Measurements from ENCODE around the gene SLC36A3. TPM values are rescaled to one million over a fixed set of nuclear protein-coding genes. Genes with fewer than 3 reads are reported as not detected.

The SLC36A3 gene
- total and polyA plus RNA-seq, 3 experiments from 2014 or later = not detected

DNA sequence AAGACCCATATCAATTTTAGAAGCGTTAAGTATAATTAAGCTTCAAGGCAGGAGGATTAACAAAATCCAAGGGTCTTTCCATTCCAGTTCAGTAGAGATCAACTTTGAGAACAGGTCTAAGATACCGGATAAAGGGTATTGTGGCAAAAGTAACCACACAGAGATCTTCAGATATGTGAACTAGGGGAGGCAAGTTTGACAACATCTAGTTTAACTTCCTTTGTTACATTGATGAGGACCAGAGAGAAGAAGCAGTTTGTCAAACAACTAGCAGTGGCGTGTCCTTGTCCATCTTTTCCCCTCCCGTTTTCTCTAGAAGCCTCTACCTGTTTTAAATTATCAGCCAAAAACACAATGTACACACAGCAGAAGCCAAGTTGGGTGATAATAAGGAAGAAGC lies 35.2 kb upstream of the SLC36A3 start:
- ChIA-PET CTCF (no interaction called here), POLR2A (no interaction called here)
- peaks cover 26 to 58% of the 10 kb centered on the region in 2 donors for H3K27me3 Mint-ChIP-seq
- H3K4me1 Mint-ChIP-seq = peaks cover 4 to 6% (median 5%) of the 10 kb centered on the region in 3 donors
- DNase-seq = no peak
- H3K36me3 Mint-ChIP-seq = no peaks in the 10 kb centered on the region
- Histone ChIP-seq H3K4me3 (ENCODE audit: low read length) (no peak overlapping the region), H3K9me3 (ENCODE audit: low read length) (no peaks in the 10 kb centered on the region), H3K27ac (ENCODE audit: low read depth, low read length) (no peak overlapping the region), H3K27me3 (ENCODE audit: insufficient read depth, low read length, poor library complexity, severe bottlenecking) (no peaks in the 10 kb centered on the region), H3K36me3 (ENCODE audit: insufficient read depth, low read length) (no peaks in the 10 kb centered on the region), H3K4me1 (ENCODE audit: insufficient read depth, low read length) (no peaks in the 10 kb centered on the region)
- H3K27ac Mint-ChIP-seq = peak overlapping the region in 1 of 8 donors; percentile 33
- H3K4me3 Mint-ChIP-seq = peak overlapping the region in 1 of 7 donors; percentile 16
- H3K9me3 Mint-ChIP-seq = no peaks in the 10 kb centered on the region

DNA sequence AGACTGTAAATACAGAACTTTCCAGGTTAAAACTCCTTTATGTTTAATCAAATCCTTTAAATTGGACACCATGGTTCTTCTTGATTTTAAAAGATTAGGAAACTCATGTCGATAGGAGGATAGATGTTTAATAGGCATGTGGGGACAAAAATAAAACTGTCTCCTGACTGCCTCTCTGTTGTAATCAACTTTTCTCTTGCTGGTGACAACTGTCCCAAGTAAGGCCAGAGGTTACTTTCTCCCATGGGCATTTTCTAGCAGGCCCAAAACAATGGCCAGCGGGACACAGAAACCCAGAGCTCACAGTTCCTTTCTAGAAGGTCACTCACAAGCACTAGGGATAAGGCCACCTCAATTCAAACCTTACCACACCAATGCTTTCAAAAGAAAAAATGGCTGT lies 29.3 kb upstream of the SLC36A3 start:
- no peaks in the 10 kb centered on the region for H3K4me1 ChIP-seq (ENCODE audit: insufficient read depth, low read length)
- no peak overlapping the region for H3K27ac ChIP-seq (ENCODE audit: low read depth, low read length)
- Mint-ChIP-seq H3K9me3 (no peaks in the 10 kb centered on the region), H3K27me3 (peaks cover 12 to 34% of the 10 kb centered on the region in 2 donors), H3K36me3 (no peaks in the 10 kb centered on the region), H3K27ac (peak overlapping the region in 1 of 8 donors; percentile 83), H3K4me3 (no peak overlapping the region), H3K4me1 (no peaks in the 10 kb centered on the region)
- DNase-seq = no peak
- ChIA-PET POLR2A (no interaction called here), CTCF (no interaction called here)
- no peaks in the 10 kb centered on the region for H3K27me3 ChIP-seq (ENCODE audit: insufficient read depth, low read length, poor library complexity, severe bottlenecking)
- no peaks in the 10 kb centered on the region for H3K36me3 ChIP-seq (ENCODE audit: insufficient read depth, low read length)
- no peak overlapping the region for H3K4me3 ChIP-seq (ENCODE audit: low read length)
- H3K9me3 ChIP-seq (ENCODE audit: low read length) = no peaks in the 10 kb centered on the region

DNA sequence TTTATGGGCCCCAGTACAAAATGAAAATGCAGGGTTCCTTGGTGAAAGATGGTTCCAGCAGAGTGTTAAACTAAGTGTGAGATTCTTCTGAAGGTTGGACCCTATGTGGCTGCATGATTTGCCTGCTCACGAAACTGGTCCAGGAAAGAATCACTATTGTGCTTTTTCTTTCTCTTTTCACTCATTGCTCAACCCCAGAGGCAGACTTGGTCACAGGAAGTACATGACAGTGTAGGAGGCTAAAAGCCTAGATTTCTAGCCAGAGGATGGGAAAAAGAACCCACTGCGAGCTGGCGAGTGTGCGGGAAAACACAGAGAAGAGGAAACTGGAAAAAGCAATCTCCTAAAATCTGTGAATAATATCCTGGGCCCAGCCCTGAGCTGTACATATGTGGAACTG lies 25.2 kb upstream of the SLC36A3 start:
- peaks cover 20 to 44% of the 10 kb centered on the region in 2 donors for H3K27me3 Mint-ChIP-seq
- no peak for DNase-seq
- Histone ChIP-seq H3K4me1 (ENCODE audit: insufficient read depth, low read length) (no peaks in the 10 kb centered on the region), H3K27ac (ENCODE audit: low read depth, low read length) (no peak overlapping the region), H3K36me3 (ENCODE audit: insufficient read depth, low read length) (no peaks in the 10 kb centered on the region), H3K27me3 (ENCODE audit: insufficient read depth, low read length, poor library complexity, severe bottlenecking) (no peaks in the 10 kb centered on the region), H3K9me3 (ENCODE audit: low read length) (no peaks in the 10 kb centered on the region), H3K4me3 (ENCODE audit: low read length) (no peak overlapping the region)
- peaks cover 0 to 2% (median 0%) of the 10 kb centered on the region in 5 donors for H3K9me3 Mint-ChIP-seq
- H3K4me3 Mint-ChIP-seq = no peak overlapping the region
- no peak overlapping the region for H3K27ac Mint-ChIP-seq
- CTCF ChIA-PET = no interaction called here
- H3K36me3 Mint-ChIP-seq = no peaks in the 10 kb centered on the region
- POLR2A ChIA-PET = no interaction called here
- no peaks in the 10 kb centered on the region for H3K4me1 Mint-ChIP-seq

DNA sequence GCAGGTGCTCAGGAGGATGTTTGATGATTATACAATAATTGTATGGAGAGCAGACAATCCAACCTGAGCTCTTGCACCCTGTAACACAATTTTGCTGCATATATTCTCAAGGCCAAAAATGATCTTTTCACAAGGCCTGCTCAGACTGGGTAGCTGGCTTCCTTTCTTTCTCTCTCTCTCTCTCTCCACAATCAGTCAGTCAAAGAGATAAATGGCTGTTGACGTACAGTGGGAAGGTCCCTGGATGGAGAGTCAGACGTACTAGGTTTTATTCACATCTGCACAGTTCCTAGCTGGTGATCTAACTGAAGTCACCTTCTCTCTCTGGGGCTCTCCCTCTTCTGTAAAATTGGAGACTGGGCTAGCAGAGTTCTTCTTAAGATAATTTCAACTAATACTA lies 24.0 kb upstream of the SLC36A3 start:
- no peak for DNase-seq
- ChIA-PET CTCF (no interaction called here), POLR2A (no interaction called here)
- no peaks in the 10 kb centered on the region for H3K9me3 ChIP-seq (ENCODE audit: low read length)
- no peaks in the 10 kb centered on the region for H3K36me3 ChIP-seq (ENCODE audit: insufficient read depth, low read length)
- Mint-ChIP-seq H3K36me3 (no peaks in the 10 kb centered on the region), H3K27me3 (peaks cover 21 to 53% of the 10 kb centered on the region in 2 donors), H3K4me3 (no peak overlapping the region), H3K4me1 (no peaks in the 10 kb centered on the region), H3K9me3 (peaks cover 0 to 6% (median 0%) of the 10 kb centered on the region in 5 donors), H3K27ac (no peak overlapping the region)
- no peak overlapping the region for H3K27ac ChIP-seq (ENCODE audit: low read depth, low read length)
- H3K4me3 ChIP-seq (ENCODE audit: low read length) = no peak overlapping the region
- no peaks in the 10 kb centered on the region for H3K27me3 ChIP-seq (ENCODE audit: insufficient read depth, low read length, poor library complexity, severe bottlenecking)
- H3K4me1 ChIP-seq (ENCODE audit: insufficient read depth, low read length) = no peaks in the 10 kb centered on the region

DNA sequence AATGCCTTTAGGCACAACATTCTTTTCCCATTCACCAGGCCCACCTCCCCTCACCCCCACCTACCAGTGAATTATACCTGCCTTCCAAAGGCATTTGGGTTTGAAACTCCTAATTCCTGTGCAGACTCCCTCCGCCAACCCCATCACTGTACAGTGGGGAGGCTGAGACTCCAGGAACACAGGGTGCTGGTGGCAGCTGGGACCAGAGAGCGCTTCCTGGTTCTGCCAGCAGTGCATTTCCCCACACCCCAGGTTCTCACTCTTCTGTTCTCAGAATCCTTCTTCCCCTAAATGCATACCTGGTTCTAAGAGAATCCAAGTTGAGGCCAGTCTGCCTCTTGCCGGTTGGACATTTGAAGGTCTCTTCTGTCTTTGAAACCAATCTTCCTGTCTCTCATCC lies 22.7 kb upstream of the SLC36A3 start:
- Mint-ChIP-seq H3K9me3 (peaks cover 0 to 6% (median 0%) of the 10 kb centered on the region in 5 donors), H3K27ac (no peak overlapping the region), H3K27me3 (peaks cover 24 to 58% of the 10 kb centered on the region in 2 donors), H3K4me3 (no peak overlapping the region), H3K36me3 (no peaks in the 10 kb centered on the region), H3K4me1 (no peaks in the 10 kb centered on the region)
- Histone ChIP-seq H3K4me3 (ENCODE audit: low read length) (no peak overlapping the region), H3K4me1 (ENCODE audit: insufficient read depth, low read length) (no peaks in the 10 kb centered on the region), H3K9me3 (ENCODE audit: low read length) (no peaks in the 10 kb centered on the region), H3K27ac (ENCODE audit: low read depth, low read length) (no peak overlapping the region), H3K27me3 (ENCODE audit: insufficient read depth, low read length, poor library complexity, severe bottlenecking) (no peaks in the 10 kb centered on the region), H3K36me3 (ENCODE audit: insufficient read depth, low read length) (no peaks in the 10 kb centered on the region)
- ChIA-PET POLR2A (no interaction called here), CTCF (no interaction called here)
- no peak for DNase-seq

DNA sequence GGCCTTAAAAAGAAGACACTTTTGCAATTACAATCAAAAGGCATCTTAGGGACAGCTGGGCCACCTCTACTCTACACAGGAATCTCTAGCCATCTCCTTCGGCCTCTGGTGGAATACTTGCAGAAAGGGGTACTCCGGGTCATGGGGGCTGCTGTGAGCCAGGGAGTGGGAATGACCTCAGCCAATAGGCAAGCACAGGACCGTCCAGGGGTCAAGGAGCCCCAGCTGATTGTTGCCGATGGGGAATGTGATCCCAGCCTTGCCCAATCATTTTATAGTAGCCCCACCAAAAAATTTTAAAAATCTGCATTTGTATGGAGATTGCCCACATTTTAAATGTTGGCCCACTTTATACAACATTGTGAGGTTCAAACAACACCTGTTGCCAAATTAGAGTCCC lies 16.9 kb upstream of the SLC36A3 start:
- H3K27ac Mint-ChIP-seq = no peak overlapping the region

DNA sequence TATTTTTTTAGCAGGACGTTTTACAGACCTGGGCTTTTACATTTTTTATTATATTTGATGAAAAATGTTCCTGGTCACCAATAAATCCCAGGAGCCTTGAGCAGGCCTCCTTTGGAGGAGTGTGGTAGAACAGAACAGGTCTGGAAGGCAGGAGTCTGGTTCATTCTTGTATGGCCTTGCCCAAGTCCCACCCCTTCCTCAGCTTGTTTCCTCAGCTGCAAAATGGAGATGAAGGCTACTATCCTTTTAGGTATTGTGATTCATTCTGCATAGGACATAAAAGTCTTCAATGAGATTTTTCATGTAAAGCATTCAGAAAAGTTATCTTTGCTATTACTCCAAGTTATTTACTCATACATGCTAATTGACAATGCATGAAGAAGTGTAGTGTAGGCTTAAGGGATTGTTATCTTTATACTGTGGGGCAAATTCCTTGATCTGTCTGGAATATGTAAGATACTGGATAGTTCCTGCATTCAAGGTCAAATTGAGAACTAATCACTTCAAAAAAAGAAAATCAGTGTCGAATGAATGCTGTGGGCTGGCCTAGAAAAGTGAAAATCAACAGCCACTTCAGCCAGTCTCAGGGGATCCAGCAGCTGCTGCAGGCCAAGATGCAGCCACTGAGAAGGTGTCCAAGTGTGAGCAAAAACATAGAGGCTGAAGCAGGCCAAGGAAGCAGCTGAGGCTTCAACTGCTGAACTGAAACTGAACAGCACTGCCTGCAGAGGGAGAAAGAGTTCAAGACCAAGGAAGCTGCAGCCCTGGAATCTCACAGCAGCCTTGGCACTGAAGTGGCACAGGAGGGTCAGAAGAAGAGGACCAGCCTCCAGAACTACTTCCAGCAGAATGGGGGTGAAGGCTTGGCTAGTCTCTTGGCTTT lies 15.5 kb upstream of the SLC36A3 start:
- Mint-ChIP-seq H3K4me1 (no peaks in the 10 kb centered on the region), H3K27me3 (peaks cover 12 to 37% of the 10 kb centered on the region in 2 donors), H3K9me3 (peaks cover 0 to 4% (median 0%) of the 10 kb centered on the region in 5 donors), H3K4me3 (no peak overlapping the region), H3K27ac (peak overlapping the region in 1 of 8 donors; percentile 44), H3K36me3 (no peaks in the 10 kb centered on the region)
- Histone ChIP-seq H3K4me3 (ENCODE audit: low read length) (no peak overlapping the region), H3K36me3 (ENCODE audit: insufficient read depth, low read length) (no peaks in the 10 kb centered on the region), H3K27ac (ENCODE audit: low read depth, low read length) (no peak overlapping the region), H3K4me1 (ENCODE audit: insufficient read depth, low read length) (no peaks in the 10 kb centered on the region), H3K9me3 (ENCODE audit: low read length) (no peaks in the 10 kb centered on the region), H3K27me3 (ENCODE audit: insufficient read depth, low read length, poor library complexity, severe bottlenecking) (no peaks in the 10 kb centered on the region)
- ChIA-PET CTCF (no interaction called here), POLR2A (no interaction called here)
- DNase-seq = no peak

More for the DNA sequence above, 16.9 kb upstream of the SLC36A3 start:
- Histone ChIP-seq H3K9me3 (ENCODE audit: low read length) (no peaks in the 10 kb centered on the region), H3K27me3 (ENCODE audit: insufficient read depth, low read length, poor library complexity, severe bottlenecking) (no peaks in the 10 kb centered on the region), H3K4me1 (ENCODE audit: insufficient read depth, low read length) (no peaks in the 10 kb centered on the region), H3K36me3 (ENCODE audit: insufficient read depth, low read length) (no peaks in the 10 kb centered on the region), H3K27ac (ENCODE audit: low read depth, low read length) (no peak overlapping the region), H3K4me3 (ENCODE audit: low read length) (no peak overlapping the region)
- Mint-ChIP-seq H3K9me3 (peaks cover 0 to 6% (median 0%) of the 10 kb centered on the region in 5 donors), H3K4me3 (no peak overlapping the region), H3K4me1 (no peaks in the 10 kb centered on the region), H3K36me3 (no peaks in the 10 kb centered on the region), H3K27me3 (peaks cover 15 to 37% of the 10 kb centered on the region in 2 donors)
- DNase-seq = no peak
- POLR2A ChIA-PET = no interaction called here
- CTCF ChIA-PET = no interaction called here

DNA sequence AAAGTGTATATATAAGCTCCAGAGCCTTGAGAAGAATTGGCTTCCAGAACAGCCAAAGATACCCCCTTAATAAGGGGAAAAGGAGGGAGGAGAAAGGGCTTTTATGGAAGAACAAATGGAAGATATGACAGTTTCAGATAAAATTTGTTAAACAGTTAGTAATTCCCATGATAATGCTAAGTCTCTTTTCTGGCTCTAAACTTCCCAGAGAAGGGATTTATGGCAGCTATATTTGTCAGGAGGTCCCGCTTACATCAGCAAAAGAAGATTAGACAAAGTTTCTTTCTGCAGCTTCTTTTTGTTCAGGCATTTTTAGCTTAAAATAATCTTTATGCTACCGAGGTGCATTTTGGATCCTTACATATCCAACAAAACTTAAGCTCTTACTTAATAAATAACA lies 14.3 kb upstream of the SLC36A3 start:
- Mint-ChIP-seq H3K9me3 (no peaks in the 10 kb centered on the region), H3K4me3 (no peak overlapping the region), H3K27ac (no peak overlapping the region), H3K36me3 (no peaks in the 10 kb centered on the region), H3K27me3 (peaks cover 16 to 40% of the 10 kb centered on the region in 2 donors), H3K4me1 (no peaks in the 10 kb centered on the region)
- CTCF ChIA-PET = interaction anchor here (0.9 kb wide), 1 partner anchor 33 kb away, joined by 3 read pairs; no protein-coding TSS in a partner anchor
- Histone ChIP-seq H3K27ac (ENCODE audit: low read depth, low read length) (no peak overlapping the region), H3K27me3 (ENCODE audit: insufficient read depth, low read length, poor library complexity, severe bottlenecking) (no peaks in the 10 kb centered on the region), H3K4me1 (ENCODE audit: insufficient read depth, low read length) (no peaks in the 10 kb centered on the region), H3K36me3 (ENCODE audit: insufficient read depth, low read length) (no peaks in the 10 kb centered on the region), H3K9me3 (ENCODE audit: low read length) (no peaks in the 10 kb centered on the region), H3K4me3 (ENCODE audit: low read length) (no peak overlapping the region)
- no peak for DNase-seq
- POLR2A ChIA-PET = no interaction called here
